GM19238 (cell line): ENCODE data around the gene DNAJA2.
"Not testable (repeated sequence)": the region's sequence is repeated elsewhere in the genome, so short reads cannot be mapped to it uniquely, and the experiment has no call there.

ENCODE experiments used
- DNase-seq: peaks from one replicate; pipeline ENCODE4 v3.0.0; 2011; ENCODE audit warnings: low spot score; ENCODE audit not compliant: insufficient read length

The DNAJA2 gene

GRCh38 chr16:46975908-46976470 lies 2.5 kb upstream of the DNAJA2 start:
- no peak for DNase-seq

DNA sequence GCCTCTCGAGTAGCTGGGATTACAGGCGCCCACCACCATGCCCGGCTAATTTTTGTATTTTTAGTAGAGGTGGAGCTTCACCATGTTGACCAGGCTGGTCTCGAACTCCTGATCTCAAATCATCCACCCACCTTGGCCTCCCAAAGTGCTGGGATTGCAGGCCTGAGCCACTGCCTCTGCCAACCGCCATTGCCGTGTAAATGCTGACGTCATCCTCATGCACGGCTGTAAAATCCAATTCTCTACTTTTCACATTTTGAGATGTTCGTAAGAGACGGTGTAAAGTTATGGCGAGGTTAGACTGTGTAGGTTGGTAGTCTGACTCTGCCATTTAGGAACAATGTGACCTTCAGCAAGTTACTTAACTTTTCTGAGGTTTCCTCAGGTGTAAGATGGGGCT lies 1.7 kb upstream of the DNAJA2 start:
- no peak for DNase-seq

DNA sequence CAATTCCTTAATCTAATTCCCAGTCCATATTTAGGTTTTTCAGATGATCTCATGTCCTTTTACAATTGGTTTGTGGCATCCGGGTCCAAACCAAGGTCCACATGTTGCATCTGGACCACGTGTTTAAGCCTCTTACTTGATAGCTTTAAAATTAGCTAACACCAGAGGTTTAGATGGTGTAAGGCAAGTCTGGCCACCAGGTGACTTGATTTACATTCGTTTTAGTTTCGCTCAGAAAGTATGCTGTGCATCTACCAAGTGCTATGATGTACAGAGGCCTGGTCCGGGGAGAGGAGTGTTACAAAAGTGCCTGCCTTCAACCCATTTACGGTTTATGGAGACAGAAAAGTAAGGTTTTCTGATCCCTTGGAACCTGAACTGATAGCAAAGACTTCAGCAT lies 878 bp upstream of the DNAJA2 start:
- peak; percentile 19 for DNase-seq

- no peak for DNase-seq
Observed at GRCh38 chr16:46973996-46974324, 486 bp upstream of the DNAJA2 start.

GRCh38 chr16:46972429-46973206 lies 856 bp downstream of the DNAJA2 start:
- DNase-seq: peak; percentile 66

DNA sequence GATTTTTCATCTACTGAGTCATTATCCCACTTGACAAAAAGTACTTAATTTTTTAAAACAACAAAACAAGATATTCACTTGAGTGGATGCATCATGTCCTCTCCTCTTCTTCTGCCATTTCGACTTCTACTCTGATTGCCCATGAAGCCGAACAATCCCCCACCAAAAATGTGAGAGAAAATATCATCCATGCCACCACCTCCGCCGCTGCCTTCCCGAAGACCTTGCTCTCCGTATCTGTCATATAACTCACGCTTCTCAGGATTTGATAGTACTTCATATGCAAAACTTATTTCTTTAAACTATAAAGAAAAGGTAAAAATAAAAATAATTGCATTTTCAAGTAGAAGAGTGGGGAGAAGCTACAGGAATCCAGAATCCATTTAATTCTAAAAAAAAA lies 2.2 kb downstream of the DNAJA2 start:
- DNase-seq: no peak

- DNase-seq: no peak
Observed at GRCh38 chr16:46970089-46970488, 3.4 kb downstream of the DNAJA2 start.

DNA sequence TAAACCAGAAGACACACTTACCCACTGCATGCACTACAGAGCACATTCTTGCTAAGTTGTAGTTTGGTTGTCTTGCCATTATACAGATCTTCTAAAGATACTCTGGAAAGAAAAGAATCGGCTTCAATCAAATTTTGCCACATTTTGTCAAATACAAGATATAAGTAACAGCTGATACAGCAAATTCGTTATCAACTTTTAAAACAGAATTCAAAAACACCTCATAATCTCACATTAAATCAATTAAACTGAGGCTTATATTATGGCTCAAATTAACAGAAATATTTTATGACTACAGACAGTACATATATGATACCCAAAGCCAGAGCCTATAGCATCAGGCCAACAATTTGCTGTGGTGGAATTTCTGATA lies 5.4 kb downstream of the DNAJA2 start:
- DNase-seq: no peak

DNA sequence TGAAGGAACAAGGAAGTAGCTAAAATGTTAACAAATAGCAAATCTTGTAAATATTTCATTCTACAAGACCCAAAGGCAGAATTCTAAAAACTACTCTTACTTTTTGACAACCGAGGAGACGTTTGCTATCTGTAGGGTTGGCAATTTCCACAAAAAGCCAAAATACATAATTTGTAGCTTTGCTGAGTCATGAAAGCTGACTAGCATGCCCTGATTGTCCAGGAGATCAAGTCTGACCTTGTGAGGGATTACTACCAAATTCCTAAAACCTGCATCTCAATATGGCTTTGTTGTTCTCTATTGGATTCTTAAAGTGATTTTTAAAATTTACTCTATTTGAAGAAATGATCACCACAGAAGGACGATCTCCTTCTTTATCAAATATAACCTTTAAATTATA lies 10.8 kb downstream of the DNAJA2 start:
- DNase-seq: no peak

GRCh38 chr16:46961373-46962353 lies 11.8 kb downstream of the DNAJA2 start:
- no peak for DNase-seq

DNA sequence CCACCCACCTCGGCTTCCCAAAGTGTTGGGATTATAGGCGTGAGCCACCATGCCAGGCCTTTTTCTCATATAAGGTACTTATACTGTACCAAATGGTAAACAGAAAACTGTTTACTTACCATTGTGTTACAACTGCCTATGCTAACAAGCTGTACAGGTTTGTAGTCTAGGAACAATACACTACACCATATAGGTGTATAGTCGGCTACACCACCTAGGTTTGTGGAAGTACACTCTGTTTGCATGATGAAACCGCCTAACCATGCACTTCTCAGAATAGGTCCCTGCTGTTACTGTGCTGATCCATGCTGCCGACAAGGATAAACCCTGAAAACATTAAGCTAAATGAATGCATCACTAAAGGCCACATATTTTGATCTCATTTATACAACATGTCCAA lies 18.9 kb downstream of the DNAJA2 start:
- DNase-seq: no peak

- no peak for DNase-seq
Observed at GRCh38 chr16:46950009-46950408, 23.5 kb downstream of the DNAJA2 start.

DNA sequence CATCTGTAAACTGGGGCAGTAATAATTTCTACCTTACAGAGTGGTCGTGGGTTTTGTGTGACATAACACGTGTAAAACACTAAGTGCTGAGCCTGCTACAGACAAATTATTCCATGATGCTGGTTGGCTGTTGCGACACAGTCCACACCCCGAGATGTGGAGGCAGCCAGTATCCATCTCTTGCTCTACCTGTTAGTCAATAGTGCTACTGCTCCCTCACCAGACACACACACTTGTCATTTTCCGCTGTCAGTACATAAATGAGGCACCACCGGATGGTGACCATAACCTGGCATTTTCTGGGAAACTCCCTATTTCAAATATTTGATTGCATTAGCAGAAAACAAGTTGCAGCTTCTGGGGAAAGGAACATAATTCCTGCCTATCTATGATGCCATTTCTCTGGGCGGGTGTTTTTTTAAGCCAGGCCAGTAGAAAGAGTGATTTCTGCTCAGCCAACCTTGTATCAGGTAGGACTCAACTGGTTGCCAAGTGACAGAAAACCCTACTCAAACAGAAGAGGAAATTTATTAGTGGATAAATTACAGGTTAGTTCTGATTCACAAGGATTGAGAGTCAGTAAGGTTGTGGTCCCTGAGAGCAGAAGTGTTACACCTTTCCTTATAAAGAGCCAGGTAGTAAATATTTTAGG lies 24.1 kb downstream of the DNAJA2 start:
- DNase-seq: no peak

DNA sequence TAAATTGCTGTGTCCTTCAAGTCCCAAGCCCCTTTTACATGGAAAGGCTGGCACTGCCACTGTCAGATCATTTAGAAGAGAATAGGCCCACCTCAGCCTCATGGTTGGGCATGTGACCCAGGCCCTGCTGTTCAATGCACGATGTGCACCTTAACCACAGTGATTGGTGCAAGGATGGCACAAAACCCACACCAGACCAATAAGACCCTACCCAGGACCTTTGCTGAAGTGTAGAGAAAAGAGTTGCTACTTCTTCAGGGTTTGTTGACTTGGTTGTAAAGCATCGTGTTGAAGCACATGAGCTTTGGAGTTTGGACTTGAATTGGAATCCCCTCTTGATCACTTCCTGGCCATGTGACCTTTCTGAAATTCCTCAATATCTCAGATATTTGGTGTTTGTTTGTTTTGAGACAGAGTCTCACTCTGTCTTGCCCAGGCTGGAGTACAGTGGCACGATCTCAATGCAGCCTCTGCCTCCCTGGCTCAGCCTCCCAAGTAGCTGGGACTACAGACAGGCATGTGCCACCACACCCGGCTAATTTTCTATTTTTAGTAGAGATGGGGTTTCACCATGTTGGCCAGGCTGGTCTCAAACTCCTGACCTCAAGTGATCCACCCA lies 24.8 kb downstream of the DNAJA2 start:
- DNase-seq: no peak

GRCh38 chr16:46947900-46948547 lies 25.4 kb downstream of the DNAJA2 start:
- DNase-seq: no peak

GRCh38 chr16:46944713-46945112 lies 28.8 kb downstream of the DNAJA2 start:
- not testable (repeated sequence) for DNase-seq

GRCh38 chr16:46937536-46937935 lies 35.9 kb downstream of the DNAJA2 start:
- DNase-seq: no peak

DNA sequence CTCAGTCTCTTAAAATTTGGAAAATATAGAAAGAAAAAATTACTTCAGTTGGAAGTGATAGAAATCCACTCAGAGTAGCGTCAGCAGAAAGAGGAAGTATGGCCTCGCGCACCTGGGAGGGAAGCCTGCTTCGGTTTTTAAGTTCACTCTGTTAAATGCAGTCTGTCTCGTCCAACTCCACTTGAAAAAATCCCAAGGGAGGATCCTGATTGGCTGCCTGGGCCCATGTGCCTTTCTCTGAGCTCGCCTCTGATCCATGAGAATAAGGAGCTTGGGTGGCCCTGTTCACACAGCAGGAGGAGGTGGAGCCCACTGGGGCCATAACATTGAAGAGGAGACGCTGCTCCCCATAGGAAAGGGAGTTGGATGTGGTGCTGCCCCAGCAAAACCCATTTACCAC lies 40.7 kb downstream of the DNAJA2 start:
- no peak for DNase-seq

GRCh38 chr16:46930861-46931260 lies 42.6 kb downstream of the DNAJA2 start:
- no peak for DNase-seq

DNA sequence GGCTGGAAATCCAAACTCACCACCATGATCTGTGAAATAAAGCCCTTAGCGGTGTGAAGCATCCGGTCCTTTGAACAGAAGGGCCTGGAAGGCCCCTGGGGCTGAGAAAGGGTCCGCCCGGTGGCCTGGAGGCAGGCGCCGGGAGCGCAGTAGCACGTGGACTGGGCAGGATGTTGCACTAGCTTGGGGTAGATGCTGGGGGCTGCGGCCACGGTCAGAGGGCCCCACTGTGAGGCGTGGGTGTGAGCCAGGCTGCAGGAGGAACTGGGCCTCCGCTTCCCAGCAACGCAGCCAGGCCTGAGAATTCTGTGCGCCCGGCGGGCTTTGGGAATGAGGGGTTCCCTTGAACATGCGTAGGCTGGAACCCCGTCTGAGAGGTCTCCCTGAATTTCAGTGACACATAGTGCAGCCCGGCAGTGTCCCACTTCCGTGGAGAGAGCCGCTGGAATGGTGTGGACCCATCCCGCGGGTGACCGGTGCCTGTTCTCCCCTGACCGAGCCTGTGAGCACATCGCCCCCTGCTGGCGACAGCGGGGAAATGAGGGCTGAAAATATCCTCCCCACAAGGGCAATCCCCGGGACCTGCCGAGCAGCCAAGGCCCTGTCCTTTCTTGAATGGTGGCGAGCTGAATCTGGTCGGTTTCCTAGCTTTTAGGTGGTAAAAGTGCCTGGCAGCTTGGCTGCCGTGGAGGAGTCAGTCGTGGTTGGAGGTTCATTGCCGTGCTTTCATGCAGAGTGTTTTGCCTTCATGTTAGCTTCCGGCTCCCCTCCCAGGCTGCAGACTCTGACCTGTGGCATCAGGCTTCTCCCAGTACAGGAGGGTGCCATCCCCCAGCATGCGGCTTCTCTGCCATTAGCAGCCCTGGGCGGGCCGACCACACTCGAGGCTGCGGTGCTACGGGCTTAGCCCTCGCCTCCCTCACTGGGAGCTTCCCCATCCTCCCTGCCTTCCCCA lies 43.8 kb downstream of the DNAJA2 start:
- peak; percentile 73 for DNase-seq
